Heart left ventricle (tissue), 13 donors: ENCODE measurements around the gene ANXA11.

Experiments
- CTCF ChIP-seq, 12 donors: fragments of 200-600 bp; sonication (generic) in 4 of 12; IDR thresholded peaks; one replicate each; pipeline versions ENCODE4 v1.5.0 to v1.8.0; 2018 to 2022; ENCODE audit warnings: antibody characterized with exemption in 12 of 12, mild to moderate bottlenecking in 5 of 12
- POLR2A ChIP-seq, 2 donors: fragments of 450-650 bp; IDR thresholded peaks; one replicate each; pipeline ENCODE4 v1.6.1; 2017; ENCODE audit warnings: antibody characterized with exemption in 2 of 2, mild to moderate bottlenecking in 2 of 2, moderate library complexity in 2 of 2
- donor health status: ischemic (EF 13 %, LVEDD 7.1; RV severe dilation, severe dysfunction).
- donor health status: DM: no; HTN: yes; CAD: no.
- donor health status: DM: no; HTN: no; CAD: no.
- donor health status: ischemic (EF 25% LVEDD 6.9; RV normal size, moderate dysfunction).
- donor health status: ischemic (EF 25% LVEDD 5.7; RV mildly dilated, moderate dysfunction).
- donor health status: ischemic (EF 35%, LVEDD 5.7; RV mildly dilated, moderate dysfunction).
- donor health status: nonischemic (EF 11% LVEDD 7.7; RV severe dilation, severe dysfunction).
- donor health status: DM: yes; HTN: yes; CAD: no.
- donor health status: PGD.
- donor health status: ischemic (EF 29% LVEDD 5.4; RV normal size, mild dysfunction).
- donor health status: nonischemic (EF 23%, LVEDD 6.1; RV moderate dilation, normal function).

GRCh38 chr10:80187060-80187459 is 18.3 kb downstream of the ANXA11 start:
- TF ChIP-seq POLR2A (IDR thresholded peaks at IDR 0.05): no peak
- TF ChIP-seq CTCF (IDR thresholded peaks at IDR 0.05): no peak
